Measurements from ENCODE around the gene RAET1G. TPM values are rescaled to one million over a fixed set of nuclear protein-coding genes. Genes with fewer than 3 reads are reported as not detected.
"Not testable (repeated sequence)": the region's sequence is repeated elsewhere in the genome, so short reads cannot be mapped to it uniquely, and the experiment has no call there.

Gene RAET1G, protein sequence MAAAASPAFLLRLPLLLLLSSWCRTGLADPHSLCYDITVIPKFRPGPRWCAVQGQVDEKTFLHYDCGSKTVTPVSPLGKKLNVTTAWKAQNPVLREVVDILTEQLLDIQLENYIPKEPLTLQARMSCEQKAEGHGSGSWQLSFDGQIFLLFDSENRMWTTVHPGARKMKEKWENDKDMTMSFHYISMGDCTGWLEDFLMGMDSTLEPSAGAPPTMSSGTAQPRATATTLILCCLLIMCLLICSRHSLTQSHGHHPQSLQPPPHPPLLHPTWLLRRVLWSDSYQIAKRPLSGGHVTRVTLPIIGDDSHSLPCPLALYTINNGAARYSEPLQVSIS
- polyA plus RNA-seq (2011; rRNA removed): 3.0 TPM in 2 replicates
- polyA minus RNA-seq (2011; rRNA and poly(A)+ RNA removed): 1.0 and 1.8 TPM in 2 replicates

DNA sequence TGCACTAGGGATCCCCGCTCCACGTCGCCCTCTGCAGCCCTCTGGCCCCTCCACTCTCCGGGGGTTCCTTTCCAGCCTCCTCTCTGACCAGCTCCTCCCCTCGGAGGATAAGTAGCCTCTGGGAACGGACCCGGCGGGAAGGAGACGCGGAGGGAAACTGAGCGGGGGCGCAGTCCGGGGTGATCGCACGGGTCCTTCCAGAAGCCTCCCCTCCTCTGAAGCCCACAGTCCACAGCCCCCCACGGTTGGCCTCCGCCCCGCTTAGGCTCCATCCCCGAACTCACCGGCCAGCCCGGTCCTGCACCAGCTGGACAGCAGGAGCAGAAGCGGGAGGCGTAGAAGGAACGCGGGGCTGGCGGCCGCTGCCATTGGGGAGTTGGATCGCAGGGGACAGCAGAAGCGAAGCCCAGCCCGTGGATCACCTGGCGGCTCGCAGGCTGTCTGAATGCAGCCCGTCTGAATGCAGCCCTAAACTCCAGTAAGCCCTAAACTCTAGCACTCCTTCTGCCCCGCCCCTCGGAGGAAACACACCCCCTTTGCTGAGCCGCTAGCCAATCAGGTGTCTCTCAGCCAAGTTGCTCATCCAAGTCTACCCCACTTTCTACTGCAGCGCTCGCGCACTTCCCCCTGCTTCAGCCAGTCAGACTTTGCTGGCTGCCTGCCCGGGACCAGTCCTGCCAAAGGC is at the start of gene RAET1G:
RAET1G (minus strand) TSS at position 480 of the 685 bp plus-strand sequence; CDS start at position 369, 111 bp downstream.
- CTCF ChIA-PET: interaction anchor here (0.9 kb wide), 1 partner anchor 89 kb away, joined by 3 read pairs; no protein-coding TSS in a partner anchor
- TF ChIP-seq, protein P1, sequence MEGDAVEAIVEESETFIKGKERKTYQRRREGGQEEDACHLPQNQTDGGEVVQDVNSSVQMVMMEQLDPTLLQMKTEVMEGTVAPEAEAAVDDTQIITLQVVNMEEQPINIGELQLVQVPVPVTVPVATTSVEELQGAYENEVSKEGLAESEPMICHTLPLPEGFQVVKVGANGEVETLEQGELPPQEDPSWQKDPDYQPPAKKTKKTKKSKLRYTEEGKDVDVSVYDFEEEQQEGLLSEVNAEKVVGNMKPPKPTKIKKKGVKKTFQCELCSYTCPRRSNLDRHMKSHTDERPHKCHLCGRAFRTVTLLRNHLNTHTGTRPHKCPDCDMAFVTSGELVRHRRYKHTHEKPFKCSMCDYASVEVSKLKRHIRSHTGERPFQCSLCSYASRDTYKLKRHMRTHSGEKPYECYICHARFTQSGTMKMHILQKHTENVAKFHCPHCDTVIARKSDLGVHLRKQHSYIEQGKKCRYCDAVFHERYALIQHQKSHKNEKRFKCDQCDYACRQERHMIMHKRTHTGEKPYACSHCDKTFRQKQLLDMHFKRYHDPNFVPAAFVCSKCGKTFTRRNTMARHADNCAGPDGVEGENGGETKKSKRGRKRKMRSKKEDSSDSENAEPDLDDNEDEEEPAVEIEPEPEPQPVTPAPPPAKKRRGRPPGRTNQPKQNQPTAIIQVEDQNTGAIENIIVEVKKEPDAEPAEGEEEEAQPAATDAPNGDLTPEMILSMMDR (IDR thresholded peaks at IDR 0.05; ENCODE audit: low read depth, low read length): no peak
- Histone ChIP-seq H3K9me3 (ENCODE audit: control insufficient read depth, insufficient read depth, low read length) (no peaks in the 10 kb centered on the region; the same call in 1 of the 2 replicates), H3K4me3 (ENCODE audit: low read depth, low read length) (peak within 1 kb of the TSS; percentile 78), H3K27ac (ENCODE audit: low read depth, low read length) (no peak within 1 kb of the TSS), H3K27me3 (ENCODE audit: control insufficient read depth, insufficient read depth, low read length) (peaks cover 9% of the 10 kb centered on the region)
- POLR2A ChIA-PET: interaction anchor here (0.6 kb wide), 2 partner anchors 11 to 84 kb away, joined by 3 to 4 read pairs; no protein-coding TSS in a partner anchor
- DNase-seq (ENCODE audit: low read depth, low spot score): peak; percentile 86

DNA sequence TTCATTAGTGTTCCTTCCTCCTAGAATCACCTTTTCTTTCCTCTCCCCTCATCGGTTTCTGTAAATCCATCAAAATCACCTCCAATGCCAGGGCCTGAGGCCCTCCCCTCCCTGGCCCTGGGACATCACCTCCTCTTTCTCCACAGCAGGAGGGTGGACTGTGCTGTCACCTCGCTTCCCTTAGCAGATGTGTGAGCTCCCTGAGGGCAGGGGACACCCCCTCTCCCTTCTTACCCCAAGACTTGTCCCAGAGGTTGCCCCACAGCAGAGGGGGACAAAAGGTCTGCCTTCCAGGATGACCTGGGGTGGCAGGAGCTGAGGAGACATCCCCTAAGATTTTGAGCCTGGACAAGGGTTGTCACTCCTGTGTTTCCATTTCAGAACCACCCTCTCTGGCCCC is 46.7 kb upstream of the RAET1G start:
- H3K4me3 ChIP-seq (ENCODE audit: low read depth, low read length): no peak overlapping the region
- no peak for DNase-seq (ENCODE audit: low read depth, low spot score)
- no peak overlapping the region for H3K27ac ChIP-seq (ENCODE audit: low read depth, low read length)
- H3K27me3 ChIP-seq (ENCODE audit: control insufficient read depth, insufficient read depth, low read length): peaks cover 46% of the 10 kb centered on the region
- ChIA-PET POLR2A (no interaction called here), CTCF (no interaction called here)
- no peaks in the 10 kb centered on the region; the same call in 1 of the 2 replicates for H3K9me3 ChIP-seq (ENCODE audit: control insufficient read depth, insufficient read depth, low read length)
- TF ChIP-seq, protein P1 (IDR thresholded peaks at IDR 0.05; ENCODE audit: low read depth, low read length): no peak

DNA sequence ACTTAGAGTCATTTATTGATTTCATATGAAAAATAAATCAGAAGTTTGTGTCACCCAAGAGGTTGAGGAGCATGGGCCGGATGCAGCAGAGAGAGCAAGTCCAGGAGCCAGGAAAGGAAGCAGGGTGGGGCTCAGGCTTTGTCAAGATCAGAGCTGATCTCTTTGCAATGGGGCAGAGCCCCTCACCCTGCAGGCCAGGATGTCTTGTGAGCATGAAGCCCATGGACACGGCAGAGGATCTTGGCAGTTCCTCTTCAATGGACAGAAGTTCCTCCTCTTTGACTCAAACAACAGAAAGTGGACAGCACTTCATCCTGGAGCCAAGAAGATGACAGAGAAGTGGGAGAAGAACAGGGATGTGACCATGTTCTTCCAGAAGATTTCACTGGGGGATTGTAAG is 46.0 kb upstream of the RAET1G start:
- POLR2A ChIA-PET; DNase-seq (ENCODE audit: low read depth, low spot score); CTCF ChIA-PET; H3K4me3 ChIP-seq (ENCODE audit: low read depth, low read length); H3K27ac ChIP-seq (ENCODE audit: low read depth, low read length); H3K9me3 ChIP-seq (ENCODE audit: control insufficient read depth, insufficient read depth, low read length): not testable (repeated sequence)
- peaks cover 50% of the 10 kb centered on the region for H3K27me3 ChIP-seq (ENCODE audit: control insufficient read depth, insufficient read depth, low read length)

DNA sequence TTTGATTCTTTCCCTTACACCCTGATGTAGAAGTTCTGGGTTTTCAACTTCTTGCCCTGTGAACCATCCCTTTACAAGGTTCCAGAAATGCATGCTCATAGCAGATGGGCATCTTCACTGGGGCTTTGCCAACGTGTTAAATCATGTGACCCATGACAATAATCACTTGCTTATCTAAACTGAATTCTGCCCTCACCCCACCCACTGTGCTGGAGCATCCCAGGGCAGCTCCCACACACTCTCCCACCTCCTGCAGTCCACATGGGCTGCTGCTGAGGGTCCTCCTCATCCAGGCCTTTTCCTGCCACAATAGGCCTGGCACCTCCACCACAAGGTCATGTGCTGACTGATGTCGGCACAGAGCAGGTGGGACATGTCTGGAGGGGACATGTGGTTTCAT is 45.1 kb upstream of the RAET1G start:
- H3K27ac ChIP-seq (ENCODE audit: low read depth, low read length); CTCF ChIA-PET; DNase-seq (ENCODE audit: low read depth, low spot score); H3K9me3 ChIP-seq (ENCODE audit: control insufficient read depth, insufficient read depth, low read length); POLR2A ChIA-PET; H3K4me3 ChIP-seq (ENCODE audit: low read depth, low read length): not testable (repeated sequence)
- peaks cover 49% of the 10 kb centered on the region for H3K27me3 ChIP-seq (ENCODE audit: control insufficient read depth, insufficient read depth, low read length)

DNA sequence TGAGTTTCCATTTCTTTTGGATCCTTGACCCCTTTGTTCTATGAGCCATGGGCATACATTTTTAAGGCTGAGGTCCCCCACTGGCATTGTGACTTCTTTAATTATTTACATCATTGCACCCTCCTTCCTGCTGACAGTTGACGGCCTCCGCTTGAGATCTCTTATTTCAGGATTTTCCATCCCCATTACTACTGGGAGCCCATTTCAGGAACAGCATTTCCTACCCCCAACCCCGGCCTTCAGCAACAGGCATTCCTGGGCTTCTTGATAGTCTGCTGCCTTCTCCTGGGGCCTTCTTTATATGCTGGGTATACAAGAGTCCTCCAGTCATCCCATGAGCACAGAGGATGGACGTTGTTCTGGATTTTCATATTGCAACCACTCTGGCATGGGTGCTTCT is 44.7 kb upstream of the RAET1G start:
- ChIA-PET POLR2A (no interaction called here), CTCF (no interaction called here)
- H3K4me3 ChIP-seq (ENCODE audit: low read depth, low read length): no peak overlapping the region
- DNase-seq (ENCODE audit: low read depth, low spot score): no peak
- H3K27ac ChIP-seq (ENCODE audit: low read depth, low read length): no peak overlapping the region
- peaks cover 47% of the 10 kb centered on the region for H3K27me3 ChIP-seq (ENCODE audit: control insufficient read depth, insufficient read depth, low read length)
- TF ChIP-seq, protein P1 (IDR thresholded peaks at IDR 0.05; ENCODE audit: low read depth, low read length): no peak
- H3K9me3 ChIP-seq (ENCODE audit: control insufficient read depth, insufficient read depth, low read length): no peaks in the 10 kb centered on the region; the same call in 1 of the 2 replicates

DNA sequence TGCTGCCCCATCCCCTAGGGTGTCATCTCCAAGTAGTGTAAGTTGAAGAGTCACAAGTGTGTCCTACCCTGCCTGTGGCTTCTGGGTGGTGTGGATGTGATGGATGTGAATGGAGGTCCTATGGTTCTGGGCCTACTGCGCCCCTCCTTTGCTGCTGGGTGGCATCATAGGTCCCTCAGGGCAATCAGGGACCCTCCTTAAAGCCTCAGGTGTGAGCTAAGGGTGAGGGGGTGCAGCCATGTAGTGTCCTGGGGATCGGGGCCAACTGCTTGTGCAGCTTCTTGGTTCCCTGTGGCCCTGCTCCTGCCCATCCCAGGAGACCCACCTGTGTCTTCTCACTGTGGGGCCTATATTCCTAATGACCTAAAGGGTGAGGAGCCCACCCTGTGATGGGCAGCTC is 43.4 kb upstream of the RAET1G start:
- H3K9me3 ChIP-seq (ENCODE audit: control insufficient read depth, insufficient read depth, low read length); DNase-seq (ENCODE audit: low read depth, low spot score); H3K4me3 ChIP-seq (ENCODE audit: low read depth, low read length); POLR2A ChIA-PET; CTCF ChIA-PET; H3K27ac ChIP-seq (ENCODE audit: low read depth, low read length): not testable (repeated sequence)
- peaks cover 47% of the 10 kb centered on the region for H3K27me3 ChIP-seq (ENCODE audit: control insufficient read depth, insufficient read depth, low read length)
